GM18868 (cell line): ENCODE results near the gene SRRD.

Experiments used
- ATAC-seq: cut with Tn5 transposase; IDR thresholded peaks from one replicate; pipeline ENCODE4 v1.9.1; 2021; ENCODE audit warnings: mild to moderate bottlenecking, moderate library complexity; ENCODE audit not compliant: unreplicated experiment

SRRD gene

DNA sequence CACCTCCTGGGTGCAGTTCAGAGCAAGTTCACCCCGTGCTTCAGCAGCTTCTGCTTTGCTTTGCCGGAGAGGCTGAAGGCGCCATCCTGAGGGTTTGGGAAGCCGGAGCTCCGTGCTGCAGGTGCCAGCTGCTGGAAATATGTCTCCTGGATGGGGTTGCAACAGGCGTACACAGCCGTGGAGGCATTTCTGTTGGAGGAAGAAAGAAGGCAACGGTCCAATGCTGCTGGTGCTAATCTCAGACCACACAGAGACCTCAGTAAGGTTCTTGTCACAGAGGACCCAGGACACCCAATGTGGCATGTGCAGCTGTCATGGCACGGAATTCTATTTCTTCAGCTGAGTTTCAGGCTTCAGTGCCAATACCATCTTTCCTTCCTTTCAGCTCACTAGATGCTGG is 30.5 kb upstream of the SRRD start:
- ATAC-seq = no peak

DNA sequence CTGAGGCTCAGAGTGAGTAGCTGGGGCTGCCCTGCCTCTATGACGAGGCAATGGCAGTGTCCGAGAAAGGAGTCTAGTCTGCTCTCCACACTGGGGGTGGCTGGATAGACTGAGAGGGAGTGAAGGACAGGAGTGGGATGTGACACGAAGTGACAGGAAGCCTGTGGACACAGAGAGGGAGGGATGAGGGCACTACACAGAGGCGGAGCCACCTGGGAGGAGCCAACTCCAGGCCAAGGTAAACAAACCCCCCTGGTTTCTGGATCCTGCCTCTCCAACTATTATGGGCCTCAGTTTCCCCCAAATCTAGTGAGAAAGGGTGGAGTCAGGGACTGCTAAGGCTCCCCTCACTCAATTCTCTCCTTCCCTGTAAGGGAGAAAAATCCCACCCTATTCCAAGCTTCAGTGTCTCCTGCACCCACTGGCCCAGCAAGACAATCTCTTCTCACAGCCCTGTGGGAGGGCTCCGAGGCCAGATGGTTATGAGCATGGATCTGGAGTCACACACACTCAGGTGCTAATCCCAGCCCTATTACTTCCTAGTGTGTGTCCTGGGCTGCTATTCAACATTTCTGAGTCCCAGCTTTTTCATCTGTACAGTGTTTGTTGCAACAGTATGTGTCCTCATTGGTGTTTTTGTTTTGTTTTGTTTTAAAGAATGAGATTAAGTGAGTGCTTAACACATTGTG is 29.7 kb upstream of the SRRD start:
- no peak for ATAC-seq

DNA sequence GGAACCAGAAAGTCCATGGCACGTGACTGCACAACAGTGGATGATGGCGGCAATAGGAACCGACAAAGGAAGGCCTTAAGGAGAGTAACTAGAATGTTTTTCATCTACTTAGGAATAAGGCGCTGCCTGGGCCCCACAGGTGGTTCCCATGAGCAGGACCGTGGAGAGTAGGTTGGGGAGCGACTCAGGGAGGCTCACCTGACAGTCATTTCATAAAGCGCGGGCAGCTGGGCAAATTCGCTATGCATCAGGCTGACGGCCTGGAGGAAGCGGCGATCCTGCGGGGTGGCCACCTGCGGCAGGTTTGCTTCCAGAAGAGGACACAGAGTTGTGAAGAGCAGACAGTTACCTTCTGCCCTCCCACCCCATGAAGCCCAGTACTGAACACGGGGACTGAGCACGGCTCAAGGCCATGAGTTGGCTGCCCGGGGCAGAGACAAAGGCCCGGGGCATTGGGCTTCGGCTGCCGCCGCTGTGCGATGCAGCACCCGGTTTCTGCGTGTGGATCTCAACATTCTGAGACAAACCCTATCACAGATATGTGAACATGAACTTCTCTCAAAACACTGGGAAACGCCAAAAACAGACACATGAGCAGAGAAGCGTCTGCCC is 25.9 kb upstream of the SRRD start:
- no peak for ATAC-seq

DNA sequence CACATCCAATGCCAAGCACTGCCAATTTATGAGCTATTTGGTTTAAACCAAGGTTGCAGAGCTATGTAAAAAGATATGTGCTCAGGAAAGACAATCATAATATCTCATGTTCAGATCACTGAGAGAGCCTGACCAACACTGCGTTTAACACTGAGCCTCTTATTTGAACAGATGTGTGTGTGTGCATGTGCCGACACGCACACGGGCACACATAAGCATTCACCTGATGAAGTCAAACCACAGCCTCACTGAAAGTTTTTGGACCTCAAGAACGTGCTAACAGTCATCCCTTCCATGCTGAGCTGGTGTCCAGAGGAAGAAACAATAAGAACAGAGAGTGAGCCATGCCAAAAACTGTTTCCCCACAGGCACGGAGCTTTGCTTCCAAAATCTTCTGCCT is 23.5 kb upstream of the SRRD start:
- ATAC-seq = no peak

DNA sequence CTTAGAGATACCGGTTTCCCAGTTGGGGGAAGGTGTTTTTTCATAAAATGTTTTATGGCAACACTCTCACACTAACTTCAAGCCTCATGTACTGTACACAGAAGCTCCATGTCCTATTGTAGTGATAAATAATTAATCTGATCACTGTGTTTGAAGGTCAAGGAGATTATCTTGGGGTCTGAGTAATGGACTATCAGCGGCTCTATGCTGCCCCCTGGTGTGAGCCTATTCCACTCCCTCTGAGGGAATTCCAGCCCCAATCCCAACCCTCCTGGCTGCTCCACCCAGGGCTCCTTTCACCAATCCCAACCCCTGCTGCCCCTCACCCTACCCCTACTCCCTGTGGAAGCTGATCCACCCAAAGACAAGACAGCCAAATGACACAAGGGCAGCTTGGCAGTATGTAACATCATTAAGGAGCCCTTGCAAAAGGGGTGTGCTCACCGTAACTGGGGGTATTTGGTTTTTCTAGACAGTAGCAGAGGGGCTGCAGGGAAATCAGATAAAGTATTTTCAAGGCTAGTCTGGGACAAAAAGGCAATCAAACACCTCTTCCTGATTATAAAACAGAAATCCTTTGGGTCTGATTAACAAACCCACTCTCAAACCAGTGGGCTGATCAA is 22.4 kb upstream of the SRRD start:
- no peak for ATAC-seq

DNA sequence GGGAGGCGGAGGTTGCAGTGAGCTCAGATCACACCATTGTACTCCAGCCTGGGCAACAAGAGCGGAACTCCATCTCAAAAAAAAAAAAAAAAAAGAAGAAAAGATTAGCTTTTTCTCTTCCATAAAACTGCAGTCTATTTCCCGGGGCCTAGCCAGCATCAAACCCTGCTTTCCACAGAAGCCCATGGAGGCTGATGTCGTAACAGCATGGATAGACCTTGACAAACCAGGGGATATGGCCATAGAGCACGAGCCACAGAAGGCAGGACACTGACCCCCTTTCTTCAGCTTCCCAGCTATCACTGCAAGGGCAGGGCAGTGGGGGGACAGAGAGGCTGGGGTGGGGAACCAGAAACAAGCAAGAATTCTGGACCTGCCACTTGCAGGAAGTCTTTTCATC is 21.6 kb upstream of the SRRD start:
- no peak for ATAC-seq

DNA sequence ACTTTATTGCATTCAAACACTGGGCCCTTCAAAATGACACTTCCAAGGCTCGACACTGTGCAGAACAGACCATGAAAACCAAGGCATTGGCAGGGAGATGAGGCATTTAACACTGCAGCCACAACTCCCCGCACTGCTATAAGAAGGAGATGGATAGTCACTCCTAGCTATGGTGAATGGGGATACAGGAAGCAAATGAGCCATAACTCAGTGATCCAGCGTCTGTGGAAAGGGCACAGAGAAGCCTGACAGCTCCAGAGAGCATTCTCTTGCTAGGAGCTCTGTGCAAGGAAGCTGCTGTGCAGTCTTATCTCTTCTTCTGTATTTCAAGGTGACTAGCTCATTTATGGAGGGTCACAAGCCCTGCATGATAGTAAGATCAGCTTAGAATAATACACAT is 21.0 kb upstream of the SRRD start:
- ATAC-seq = no peak

DNA sequence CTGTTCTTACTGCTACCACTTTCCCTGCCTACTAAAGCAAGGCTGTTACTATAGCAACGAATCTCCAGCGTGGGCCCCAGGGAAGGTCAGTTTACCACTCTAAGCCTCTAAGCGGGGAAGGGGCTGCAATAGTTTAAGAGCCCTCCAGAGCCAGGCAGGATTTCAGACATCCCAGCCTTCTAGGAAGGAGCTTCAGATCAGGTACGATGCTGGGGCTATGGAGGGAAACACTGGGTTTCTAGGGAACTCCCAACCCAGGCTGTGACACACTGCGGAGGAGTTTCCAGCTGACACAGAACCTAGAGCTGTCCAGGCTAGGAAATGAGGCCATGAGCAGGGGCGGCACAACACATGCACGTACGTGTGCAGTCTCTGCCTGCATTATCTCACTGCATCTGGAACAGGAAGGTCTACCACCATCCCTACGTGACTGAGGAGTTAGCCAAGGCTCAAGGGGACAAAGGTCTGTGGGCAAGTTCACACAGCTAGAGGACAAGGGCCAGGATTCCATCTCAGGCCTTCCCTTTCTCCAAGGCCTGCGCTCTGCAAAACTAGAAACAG is 20.5 kb upstream of the SRRD start:
- ATAC-seq = no peak

DNA sequence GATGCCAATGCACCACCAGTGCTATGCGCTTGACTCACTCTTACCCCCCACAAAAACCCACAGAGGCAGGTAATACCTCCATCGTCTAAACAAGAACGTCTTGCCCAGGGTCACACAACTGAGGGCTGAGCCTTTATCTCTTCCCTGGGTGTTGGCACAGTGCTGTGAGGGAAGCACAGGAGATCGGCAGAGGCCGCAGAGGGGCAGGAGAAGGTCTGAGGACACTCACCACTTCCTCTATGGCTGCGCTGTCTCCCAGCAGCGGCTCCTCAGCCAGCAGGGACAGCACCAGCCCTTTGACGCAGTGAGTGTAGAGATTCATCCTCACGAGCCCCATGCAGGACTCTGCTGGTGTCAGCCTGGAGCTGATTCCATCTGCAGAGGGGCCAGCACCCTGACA is 20.0 kb upstream of the SRRD start:
- ATAC-seq = no peak

DNA sequence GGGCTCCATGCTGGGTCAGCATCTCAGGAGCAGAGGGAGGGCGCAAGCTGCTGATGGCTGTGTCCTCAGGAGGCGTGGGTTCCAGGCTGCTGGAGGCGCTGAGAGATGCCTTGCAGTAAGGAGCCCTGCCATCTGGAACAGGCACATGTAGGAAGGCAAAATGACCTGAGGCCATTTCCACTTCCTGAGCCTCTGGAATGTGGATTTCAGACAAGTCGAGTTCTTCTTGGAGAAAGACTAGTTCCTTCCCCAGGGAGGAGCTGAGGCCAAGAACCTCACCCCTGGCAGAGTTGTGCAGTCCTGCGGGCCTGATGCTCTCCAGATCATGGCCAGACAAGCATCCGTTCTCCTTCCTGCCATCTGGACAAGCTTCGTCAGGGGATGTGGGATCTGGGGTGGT is 19.4 kb upstream of the SRRD start:
- ATAC-seq = no peak

DNA sequence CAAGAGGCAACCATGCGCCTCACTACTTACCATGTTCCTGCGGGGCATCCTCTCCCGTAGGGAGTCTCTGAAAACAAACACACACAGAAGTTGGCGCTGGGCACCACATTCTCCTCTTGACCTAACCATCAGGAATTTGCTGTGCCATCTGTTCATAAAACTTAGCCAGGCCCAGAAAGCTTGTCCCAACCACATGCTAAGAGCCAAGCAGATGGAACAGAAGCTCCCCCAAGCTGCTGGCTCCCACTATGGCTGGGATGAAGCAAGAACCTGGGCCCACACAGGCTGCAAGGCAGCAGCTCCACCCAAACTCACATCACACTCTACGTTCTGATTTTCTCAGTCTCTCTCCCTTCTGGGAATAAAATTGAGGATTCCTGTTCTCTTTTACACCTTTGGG is 17.5 kb upstream of the SRRD start:
- ATAC-seq = no peak

DNA sequence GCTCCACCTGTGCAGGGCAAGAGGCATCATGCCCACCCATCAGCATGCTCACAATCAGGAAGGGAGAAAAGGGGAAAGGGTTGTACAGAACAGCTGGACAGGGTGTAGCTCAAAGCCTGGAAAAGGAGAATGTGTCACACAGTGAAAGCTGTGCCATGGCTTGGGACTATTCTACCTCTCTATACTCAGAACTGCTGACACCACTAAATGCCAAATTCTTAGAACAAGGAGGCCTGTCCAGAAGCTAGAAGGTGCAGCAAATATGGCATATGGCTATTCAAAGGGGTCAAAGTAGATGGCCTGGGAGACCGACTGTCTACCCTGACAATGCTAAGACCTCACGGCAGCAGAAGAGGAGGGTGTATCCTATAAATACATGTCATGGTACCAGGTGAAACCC is 12.9 kb upstream of the SRRD start:
- no peak for ATAC-seq

DNA sequence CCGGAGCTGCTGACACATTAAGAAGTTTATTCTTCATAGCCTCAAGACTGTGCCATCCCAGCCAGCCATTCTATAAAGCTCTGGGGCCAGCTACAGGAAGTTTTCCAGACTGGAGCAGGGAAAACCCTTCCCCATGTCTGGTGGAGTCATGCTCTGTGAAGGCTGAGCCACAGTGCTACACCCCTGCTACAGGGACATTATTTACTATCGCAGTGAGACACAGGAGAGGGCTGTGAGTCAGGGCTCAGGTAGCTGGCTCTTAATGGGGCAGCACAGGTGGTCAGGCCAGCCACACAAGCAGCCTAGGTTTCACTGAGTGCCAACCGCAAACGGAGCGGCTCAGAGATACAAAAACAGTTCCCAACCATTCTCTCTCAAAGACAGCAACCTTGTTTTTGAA is 12.2 kb upstream of the SRRD start:
- no peak for ATAC-seq

DNA sequence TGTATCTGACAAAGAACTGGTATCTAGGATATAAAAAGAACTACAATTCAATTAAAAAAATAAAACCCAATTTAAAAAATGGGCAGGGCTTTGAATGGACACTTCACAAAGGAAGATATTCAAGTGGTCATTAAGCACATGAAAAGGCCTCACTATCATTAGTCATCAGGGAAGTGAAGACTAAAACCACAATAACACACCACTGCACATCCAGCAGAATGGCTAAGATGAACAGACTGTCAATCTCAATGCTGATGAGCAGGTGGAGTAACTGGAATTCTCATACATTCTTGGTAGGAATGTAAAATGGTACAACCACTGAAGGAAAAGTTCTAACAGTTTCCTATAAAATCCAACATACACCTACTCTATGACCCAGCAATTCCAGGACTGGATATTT is 9.0 kb upstream of the SRRD start:
- no peak for ATAC-seq

DNA sequence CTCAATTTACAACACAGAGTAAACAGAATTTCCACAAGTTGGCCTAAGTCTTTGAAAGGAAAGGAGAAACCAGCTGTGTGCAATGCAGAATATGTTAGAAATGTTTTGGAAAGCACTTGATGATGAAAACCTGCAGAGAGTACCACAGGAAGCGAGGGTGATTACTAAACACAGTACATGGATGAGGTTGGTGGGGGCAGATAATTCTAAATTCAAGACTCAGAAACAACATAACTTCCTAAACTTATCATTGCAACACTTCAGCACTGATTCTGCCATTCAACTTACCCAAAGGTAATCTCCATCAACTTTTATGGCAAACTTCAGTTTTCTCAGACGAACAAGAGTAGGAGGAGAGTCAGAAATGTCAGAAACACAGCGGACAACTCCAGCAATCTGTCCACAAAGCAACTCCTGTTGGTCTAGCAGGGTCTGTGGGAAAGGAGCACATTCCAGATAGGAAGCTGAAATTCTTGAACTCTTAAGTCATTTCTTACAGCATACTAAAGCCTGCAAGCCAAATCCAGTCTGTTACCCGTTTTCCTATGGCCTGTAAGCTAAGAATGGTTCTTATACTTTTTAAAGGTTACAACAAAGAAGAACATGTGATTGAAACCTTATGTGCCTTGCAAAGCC is 6.9 kb upstream of the SRRD start:
- no peak for ATAC-seq

DNA sequence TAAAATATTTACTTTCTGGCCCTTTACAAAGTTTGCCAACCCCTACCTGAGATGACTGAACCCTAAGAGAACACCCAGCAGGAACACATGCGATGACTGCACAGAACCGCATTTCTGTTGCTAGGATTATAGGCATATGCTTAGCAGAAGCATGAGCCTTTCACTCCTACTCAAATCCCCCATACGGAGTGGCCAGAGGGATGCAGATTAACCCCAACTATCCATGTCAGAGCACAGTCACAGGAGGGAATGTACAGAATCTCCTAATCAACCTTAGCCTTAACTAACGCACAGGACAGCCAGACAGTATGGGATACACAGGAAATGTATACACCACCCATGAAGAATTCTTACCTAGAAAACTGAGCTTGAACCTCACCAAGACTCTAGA is 6.3 kb upstream of the SRRD start:
- ATAC-seq = no peak

DNA sequence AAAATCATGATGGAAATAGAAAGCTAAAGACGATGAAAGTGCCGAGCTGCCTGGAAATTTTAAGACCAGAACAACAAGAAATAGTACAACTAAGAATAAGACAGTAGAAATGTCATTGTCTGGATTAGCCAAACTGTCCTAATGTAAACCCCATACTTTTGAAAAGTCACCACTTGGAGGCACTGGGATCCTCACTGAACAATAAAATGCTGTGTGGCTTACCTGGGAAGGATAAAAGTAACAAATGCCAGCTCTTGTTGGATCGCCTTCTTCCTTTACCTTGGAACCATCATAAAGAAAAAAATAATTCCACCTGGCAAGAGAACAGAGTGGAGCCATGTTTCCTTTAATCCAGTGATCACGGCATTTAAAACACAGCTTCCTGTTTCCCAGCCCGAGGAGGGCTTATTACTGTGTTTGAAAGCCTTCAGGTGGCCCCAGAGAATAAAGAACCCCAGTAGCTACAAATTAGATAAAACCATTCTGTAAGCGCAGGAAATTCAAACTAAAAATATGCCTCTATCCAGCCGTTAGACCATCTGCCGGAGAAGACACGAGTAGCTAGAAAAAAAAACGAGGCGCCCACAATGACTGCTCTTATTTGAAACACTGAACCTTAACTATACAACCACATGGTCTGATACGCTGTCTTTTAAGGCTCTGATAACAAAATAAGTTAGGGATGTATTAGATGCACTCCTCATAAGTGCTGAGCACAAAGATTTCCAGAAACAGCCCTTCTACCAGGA is 4.5 kb upstream of the SRRD start:
- no peak for ATAC-seq

DNA sequence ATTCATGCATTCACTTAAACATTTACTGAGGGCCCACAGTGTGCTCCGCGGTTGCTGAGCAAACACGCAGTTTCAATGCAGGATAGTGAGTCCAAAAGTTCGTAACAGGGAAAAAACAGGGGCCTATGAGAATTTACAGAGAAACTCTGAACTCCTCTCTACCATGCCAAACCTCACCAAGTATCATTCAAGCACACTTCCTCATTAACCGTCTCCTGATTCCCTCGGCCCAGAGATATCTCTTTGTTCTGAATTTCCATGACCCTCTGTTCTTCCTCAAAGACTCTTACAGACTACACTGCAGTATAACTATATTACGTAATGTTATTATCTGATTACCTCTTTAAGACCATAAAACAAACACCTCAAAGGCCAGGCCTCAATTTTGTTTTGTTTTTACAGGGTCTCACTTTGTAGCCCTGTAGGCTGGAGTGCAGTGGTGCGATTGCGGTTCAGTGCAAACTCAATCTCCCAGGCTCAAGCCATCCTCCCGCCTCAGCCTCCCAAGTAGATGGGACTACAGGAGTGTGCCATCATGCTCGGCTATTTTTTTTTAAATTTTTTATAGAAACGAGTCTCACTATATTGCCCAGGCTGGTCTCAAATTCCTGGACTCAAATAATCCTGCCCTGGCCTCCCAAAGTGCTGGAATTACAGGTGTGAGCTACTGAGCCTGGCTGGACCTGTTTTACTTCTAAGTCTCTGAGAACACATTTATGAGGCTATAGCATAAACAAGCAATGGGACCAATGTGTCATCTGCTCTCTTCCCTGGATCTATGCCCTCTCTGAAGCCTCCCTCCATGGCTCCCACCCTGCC is 3.7 kb upstream of the SRRD start:
- ATAC-seq = no peak

DNA sequence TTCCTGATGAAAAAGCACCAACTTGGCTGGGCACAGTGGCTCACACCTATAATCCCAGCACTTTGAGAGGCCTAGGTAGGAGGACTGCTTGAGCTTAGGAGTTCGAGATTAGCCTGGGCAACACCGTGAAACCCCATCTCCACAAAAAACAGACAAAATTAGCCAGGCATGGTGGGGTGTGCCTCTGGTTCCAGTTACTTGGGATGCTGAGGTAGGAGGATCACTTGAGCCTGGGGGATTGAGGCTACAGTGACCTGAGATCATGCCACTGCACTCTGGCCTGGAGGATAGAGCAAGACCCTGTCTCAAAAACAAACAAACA is 3.1 kb upstream of the SRRD start:
- ATAC-seq = no peak

DNA sequence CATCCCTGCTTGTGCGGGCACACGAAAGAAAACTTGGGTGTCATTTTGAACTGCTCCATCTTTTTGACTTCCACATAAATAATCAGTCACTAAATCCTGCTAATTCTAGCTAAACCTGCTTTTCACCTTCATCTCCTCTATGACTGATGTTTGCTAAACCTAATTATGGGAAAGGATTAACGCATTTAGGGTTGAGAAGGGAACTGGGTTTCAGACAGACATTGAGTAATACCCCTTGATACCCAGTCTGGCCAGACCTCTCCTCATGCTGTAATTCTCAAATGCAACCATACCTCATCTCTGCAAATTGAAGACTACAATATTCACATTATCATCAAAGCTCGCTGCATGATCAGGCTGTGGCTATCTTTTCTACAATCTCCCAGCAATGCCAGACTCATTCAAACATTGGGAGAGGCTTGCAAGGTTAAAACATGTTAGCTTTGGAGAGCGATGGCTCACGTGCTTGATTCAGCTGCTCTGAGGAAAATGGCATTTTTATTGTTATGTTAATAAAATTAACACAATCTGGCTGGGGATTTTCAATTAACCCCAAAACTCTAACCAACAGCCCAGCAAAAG is 2.5 kb upstream of the SRRD start:
- ATAC-seq = no peak
